KMS-11 (cell line): ENCODE data around the gene TNFRSF11A.

ENCODE experiments used
- H2AFZ ChIP-seq: fragments of 200-600 bp; sonication (generic); 2 replicates; pipeline ENCODE4 v1.6.1; 2016; ENCODE audit warnings: antibody characterized with exemption, mixed run types, low read depth
- H3K27ac ChIP-seq: fragments of 200-600 bp; sonication (generic); 2 replicates; pipeline ENCODE4 v1.6.1; 2016; ENCODE audit warnings: mild to moderate bottlenecking, mixed run types
- H3K27me3 ChIP-seq: fragments of 200-600 bp; sonication (generic); 2 replicates; pipeline ENCODE4 v1.6.1; 2017; ENCODE audit warnings: mild to moderate bottlenecking, low read depth, mixed run types, moderate library complexity; ENCODE audit not compliant: insufficient read depth
- H3K36me3 ChIP-seq: fragments of 200-600 bp; sonication (generic); 2 replicates; pipeline ENCODE4 v1.6.1; 2017; ENCODE audit warnings: mild to moderate bottlenecking, mixed run types; ENCODE audit not compliant: insufficient read depth
- H3K4me1 ChIP-seq: fragments of 200-600 bp; sonication (generic); 2 replicates; pipeline ENCODE4 v1.6.1; 2016; ENCODE audit warnings: mild to moderate bottlenecking, low read depth, mixed run types; ENCODE audit not compliant: poor library complexity, severe bottlenecking
- H3K4me2 ChIP-seq: fragments of 200-600 bp; sonication (generic); 2 replicates; pipeline ENCODE4 v1.7.0; 2016; ENCODE audit warnings: mild to moderate bottlenecking, mixed run types
- H3K4me3 ChIP-seq: fragments of 200-600 bp; sonication (generic); IDR thresholded peaks from 2 replicates; pipeline ENCODE4 v1.6.1; 2017; ENCODE audit warnings: low read depth, low read length, mixed read lengths; ENCODE audit not compliant: insufficient read depth
- H3K79me2 ChIP-seq: fragments of 200-600 bp; sonication (generic); 2 replicates; pipeline ENCODE4 v1.6.1; 2016; ENCODE audit warnings: low read depth, mixed run types; ENCODE audit not compliant: insufficient read depth
- H3K9ac ChIP-seq: fragments of 200-600 bp; sonication (generic); 2 replicates; pipeline ENCODE4 v1.6.1; 2016; ENCODE audit warnings: mild to moderate bottlenecking, mixed run types
- H4K20me1 ChIP-seq: fragments of 200-600 bp; sonication (generic); 2 replicates; pipeline ENCODE4 v1.6.1; 2016; ENCODE audit warnings: mild to moderate bottlenecking, mixed run types; ENCODE audit not compliant: insufficient read depth
- TF ChIP-seq, protein P1 (sequence below): fragments of 200-600 bp; sonication (generic); conservative IDR thresholded peaks from 2 replicates; pipeline ENCODE4 v1.6.1; 2017; ENCODE audit warnings: low read depth, mild to moderate bottlenecking, antibody characterized with exemption, low read length, moderate library complexity, mixed read lengths

TNFRSF11A gene

DNA sequence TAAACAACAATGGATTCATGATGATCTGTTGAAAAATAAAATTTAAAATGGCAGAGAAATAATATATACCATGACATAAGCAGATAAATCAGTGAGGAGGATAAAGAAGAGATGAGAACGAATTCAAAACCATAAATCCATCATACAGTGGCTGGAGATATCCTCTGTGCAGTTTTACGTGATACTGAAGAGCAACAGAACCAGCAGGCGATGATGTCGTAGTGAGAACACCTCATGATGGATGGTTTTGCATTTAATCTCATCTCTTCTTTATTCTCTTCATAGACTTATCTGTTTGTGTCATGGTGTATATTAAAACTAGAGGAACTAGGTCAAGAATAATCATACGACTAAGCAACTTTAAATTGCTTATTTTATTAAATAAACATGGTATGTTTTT, 56.3 kb downstream of the TNFRSF11A start:
- H2AFZ ChIP-seq: no peak overlapping the region
- no peaks in the 10 kb centered on the region for H3K27me3 ChIP-seq
- no peaks in the 10 kb centered on the region for H3K79me2 ChIP-seq
- H4K20me1 ChIP-seq: no peaks in the 10 kb centered on the region
- no peak overlapping the region for H3K4me2 ChIP-seq
- TF ChIP-seq, protein P1, sequence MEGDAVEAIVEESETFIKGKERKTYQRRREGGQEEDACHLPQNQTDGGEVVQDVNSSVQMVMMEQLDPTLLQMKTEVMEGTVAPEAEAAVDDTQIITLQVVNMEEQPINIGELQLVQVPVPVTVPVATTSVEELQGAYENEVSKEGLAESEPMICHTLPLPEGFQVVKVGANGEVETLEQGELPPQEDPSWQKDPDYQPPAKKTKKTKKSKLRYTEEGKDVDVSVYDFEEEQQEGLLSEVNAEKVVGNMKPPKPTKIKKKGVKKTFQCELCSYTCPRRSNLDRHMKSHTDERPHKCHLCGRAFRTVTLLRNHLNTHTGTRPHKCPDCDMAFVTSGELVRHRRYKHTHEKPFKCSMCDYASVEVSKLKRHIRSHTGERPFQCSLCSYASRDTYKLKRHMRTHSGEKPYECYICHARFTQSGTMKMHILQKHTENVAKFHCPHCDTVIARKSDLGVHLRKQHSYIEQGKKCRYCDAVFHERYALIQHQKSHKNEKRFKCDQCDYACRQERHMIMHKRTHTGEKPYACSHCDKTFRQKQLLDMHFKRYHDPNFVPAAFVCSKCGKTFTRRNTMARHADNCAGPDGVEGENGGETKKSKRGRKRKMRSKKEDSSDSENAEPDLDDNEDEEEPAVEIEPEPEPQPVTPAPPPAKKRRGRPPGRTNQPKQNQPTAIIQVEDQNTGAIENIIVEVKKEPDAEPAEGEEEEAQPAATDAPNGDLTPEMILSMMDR: no peak
- H3K27ac ChIP-seq: no peak overlapping the region
- no peaks in the 10 kb centered on the region for H3K36me3 ChIP-seq
- H3K4me3 ChIP-seq: no peak overlapping the region
- H3K9ac ChIP-seq: no peak overlapping the region
- no peaks in the 10 kb centered on the region for H3K4me1 ChIP-seq

DNA sequence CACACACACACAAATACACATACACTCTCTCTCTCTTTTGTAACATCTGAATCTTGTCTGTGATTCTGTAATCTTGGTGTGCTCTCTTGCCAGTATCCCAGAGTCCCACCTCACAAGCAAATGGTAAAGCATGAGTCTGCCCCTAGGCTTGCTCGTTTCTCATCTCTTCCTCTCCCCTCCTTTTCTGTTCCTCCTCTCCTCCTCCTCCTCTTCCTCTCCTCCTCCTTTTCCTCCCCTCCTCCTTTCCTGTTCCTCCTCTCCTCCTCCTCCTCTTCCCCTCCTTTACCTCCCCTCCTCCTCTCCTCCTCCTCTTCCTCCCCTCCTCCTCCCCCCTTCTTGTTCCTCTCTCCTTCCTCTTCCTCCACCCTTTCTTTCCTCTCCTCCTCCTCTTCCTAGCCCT, 59.0 kb downstream of the TNFRSF11A start:
- Histone ChIP-seq H3K4me1 (no peaks in the 10 kb centered on the region), H3K9ac (no peak overlapping the region), H3K27me3 (no peaks in the 10 kb centered on the region), H3K4me3 (no peak overlapping the region), H4K20me1 (no peaks in the 10 kb centered on the region), H3K79me2 (no peaks in the 10 kb centered on the region), H3K4me2 (no peak overlapping the region), H2AFZ (no peak overlapping the region), H3K36me3 (no peaks in the 10 kb centered on the region), H3K27ac (no peak overlapping the region)
- TF ChIP-seq, protein P1: no peak

DNA sequence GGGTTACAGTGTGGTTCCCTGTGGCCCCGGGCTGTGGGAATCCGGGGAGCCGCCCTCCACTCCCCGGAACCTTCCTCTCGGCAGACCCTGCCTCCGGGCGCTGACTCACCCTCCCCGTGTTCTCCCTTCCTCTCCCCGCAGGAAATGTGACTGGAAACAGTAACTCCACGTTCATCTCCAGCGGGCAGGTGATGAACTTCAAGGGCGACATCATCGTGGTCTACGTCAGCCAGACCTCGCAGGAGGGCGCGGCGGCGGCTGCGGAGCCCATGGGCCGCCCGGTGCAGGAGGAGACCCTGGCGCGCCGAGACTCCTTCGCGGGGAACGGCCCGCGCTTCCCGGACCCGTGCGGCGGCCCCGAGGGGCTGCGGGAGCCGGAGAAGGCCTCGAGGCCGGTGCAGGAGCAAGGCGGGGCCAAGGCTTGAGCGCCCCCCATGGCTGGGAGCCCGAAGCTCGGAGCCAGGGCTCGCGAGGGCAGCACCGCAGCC, 59.5 kb downstream of the TNFRSF11A start:
- Histone ChIP-seq H3K4me3 (no peak overlapping the region), H3K9ac (no peak overlapping the region), H3K27me3 (no peaks in the 10 kb centered on the region)

DNA sequence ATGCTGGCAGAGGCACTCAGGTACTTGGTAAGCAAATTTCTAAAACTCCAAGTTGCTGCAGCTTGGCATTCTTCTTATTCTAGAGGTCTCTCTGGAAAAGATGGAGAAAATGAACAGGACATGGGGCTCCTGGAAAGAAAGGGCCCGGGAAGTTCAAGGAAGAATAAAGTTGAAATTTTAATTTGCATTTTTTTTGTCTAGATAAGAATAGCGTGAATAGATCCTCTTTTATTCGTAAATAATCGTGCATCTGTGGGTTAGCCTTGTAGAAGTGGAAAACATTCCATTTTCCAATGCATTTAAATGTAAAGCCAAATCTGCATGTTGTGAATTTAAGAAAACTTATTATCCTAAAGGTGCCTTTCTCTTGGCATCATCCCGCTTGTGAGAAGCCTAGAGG, 61.0 kb downstream of the TNFRSF11A start:
- Histone ChIP-seq H3K4me2 (no peak overlapping the region), H3K9ac (no peak overlapping the region), H3K27ac (no peak overlapping the region), H3K4me1 (no peaks in the 10 kb centered on the region), H3K4me3 (no peak overlapping the region), H3K27me3 (no peaks in the 10 kb centered on the region), H2AFZ (no peak overlapping the region), H4K20me1 (no peaks in the 10 kb centered on the region), H3K79me2 (no peaks in the 10 kb centered on the region), H3K36me3 (no peaks in the 10 kb centered on the region)
- TF ChIP-seq, protein P1: no peak

More for the DNA sequence above, 59.5 kb downstream of the TNFRSF11A start:
- Histone ChIP-seq H3K27ac (no peak overlapping the region), H3K4me1 (no peaks in the 10 kb centered on the region), H3K79me2 (no peaks in the 10 kb centered on the region), H3K4me2 (no peak overlapping the region), H3K36me3 (no peaks in the 10 kb centered on the region), H4K20me1 (no peaks in the 10 kb centered on the region), H2AFZ (no peak overlapping the region)
- TF ChIP-seq, protein P1: no peak

DNA sequence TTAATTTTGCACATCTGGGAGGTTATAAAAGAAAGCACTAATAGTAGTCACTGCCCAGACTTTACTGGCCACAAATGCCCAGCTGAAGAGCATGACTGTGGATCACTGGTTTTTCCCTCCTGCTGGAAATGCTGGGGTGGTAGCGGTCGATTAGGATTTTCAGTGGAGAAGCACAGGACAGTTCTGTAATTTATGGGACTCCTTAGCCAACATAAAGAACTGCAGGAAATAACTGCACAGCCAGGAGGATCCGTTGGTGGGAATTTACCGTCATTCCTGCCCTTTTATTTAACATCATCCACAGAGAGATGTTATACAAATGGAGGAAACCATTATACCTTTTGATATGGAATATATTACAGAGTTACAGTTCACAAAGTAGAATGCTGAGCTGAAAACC, 61.5 kb downstream of the TNFRSF11A start:
- no peak overlapping the region for H3K27ac ChIP-seq
- TF ChIP-seq, protein P1: no peak

More for the DNA sequence above, 61.5 kb downstream of the TNFRSF11A start:
- no peaks in the 10 kb centered on the region for H4K20me1 ChIP-seq
- no peaks in the 10 kb centered on the region for H3K36me3 ChIP-seq
- no peaks in the 10 kb centered on the region for H3K27me3 ChIP-seq
- H3K79me2 ChIP-seq: no peaks in the 10 kb centered on the region
- no peak overlapping the region for H3K4me2 ChIP-seq
- no peak overlapping the region for H2AFZ ChIP-seq
- H3K4me3 ChIP-seq: no peak overlapping the region
- H3K9ac ChIP-seq: no peak overlapping the region
- no peaks in the 10 kb centered on the region for H3K4me1 ChIP-seq
